ENCODE measurements around the gene KCNK4.
A peak's percentile ranks its signal among the peaks of the same experiment; 100 is the strongest.

KCNK4 gene

DNA sequence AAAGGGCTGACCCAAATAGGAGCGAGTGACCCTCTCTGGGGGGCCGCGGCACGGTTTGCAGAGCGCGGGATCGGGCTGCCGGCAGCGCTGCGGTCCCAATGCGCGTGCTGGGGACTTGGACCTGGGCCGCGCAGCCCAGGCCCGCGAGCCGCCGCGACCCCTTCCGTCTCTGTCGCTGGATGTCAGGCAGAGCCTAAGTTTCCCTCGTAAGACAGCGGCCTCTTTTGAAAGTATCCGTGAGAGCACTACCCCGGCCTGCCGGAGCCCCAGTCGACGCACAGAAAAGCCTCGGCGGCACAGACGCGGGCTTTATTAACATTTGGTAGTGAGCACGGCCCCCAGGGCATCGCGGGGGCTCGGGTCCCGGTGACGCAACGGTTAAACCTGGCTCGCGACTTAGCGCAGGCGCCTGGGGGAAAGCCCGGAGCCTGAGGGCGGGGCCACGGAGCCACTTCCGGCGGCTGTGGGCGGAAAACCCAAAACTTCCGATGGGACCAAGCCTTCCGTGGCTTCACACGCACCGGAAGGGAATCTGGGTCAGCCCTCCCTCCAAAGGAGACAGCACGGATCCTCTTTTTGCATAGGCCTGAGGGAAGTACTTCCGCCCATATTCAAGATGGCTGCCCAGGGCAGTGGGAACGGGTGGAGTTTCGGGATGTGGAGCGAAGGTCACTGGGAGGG lies 21.4 kb upstream of the KCNK4 start:
- DNase-seq, result peak; percentile 98

DNA sequence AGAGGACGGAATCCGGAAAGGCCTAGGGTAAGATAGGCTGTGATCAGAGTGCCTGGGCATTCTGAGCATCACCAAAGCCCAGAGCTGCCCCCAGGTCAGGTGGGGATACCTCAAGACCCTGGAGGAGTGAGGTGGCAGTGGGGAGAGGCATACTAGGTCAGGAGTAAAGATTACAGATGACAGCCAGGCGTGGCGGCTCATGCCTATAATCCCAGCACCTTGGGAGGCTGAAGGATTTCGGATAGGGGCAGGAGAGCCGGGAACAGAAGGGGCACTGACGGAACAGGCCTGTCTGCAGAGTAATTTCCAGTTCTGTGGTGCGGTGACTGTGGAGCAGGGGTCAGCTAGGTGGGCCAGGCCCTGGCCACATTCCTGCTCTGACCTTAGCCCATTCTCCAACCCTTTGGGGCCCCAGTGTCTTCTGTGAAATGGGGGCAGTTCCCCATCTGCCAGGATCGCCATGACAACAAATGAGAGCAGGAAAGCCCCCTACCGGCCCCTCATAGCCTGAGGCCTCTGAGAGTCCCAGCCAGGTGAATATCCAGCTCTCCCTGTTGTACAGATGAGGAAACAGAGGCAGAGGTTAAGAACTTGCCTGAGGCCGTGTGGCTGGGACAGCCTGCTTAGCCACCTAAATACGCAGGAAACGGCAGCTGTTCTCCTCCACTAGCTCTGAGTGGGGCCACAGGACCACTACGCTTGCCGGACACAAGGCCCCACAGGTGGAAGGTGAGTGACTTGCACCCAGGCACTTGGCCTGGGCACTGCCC lies 15.9 kb upstream of the KCNK4 start:
- no peak for DNase-seq

DNA sequence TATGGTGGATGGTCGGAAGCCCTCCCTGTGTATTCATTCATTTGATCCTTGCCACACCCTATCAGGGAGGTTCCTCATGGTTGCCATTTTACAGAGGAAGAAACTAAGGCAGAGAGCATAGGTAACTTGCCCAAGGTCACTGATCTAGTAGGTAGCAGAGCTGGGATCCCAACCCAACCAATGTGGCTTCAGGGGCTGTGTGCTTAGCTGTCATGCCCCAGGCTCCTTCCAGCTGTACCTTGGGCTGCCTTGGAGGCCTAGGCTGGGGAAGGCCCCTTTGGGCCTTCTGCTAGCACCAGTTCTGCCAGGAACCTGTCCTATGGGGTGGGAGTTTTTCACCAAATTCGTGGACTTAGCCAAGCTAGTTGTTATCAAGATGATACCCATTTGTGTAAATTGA lies 15.3 kb upstream of the KCNK4 start:
- DNase-seq, result no peak

DNA sequence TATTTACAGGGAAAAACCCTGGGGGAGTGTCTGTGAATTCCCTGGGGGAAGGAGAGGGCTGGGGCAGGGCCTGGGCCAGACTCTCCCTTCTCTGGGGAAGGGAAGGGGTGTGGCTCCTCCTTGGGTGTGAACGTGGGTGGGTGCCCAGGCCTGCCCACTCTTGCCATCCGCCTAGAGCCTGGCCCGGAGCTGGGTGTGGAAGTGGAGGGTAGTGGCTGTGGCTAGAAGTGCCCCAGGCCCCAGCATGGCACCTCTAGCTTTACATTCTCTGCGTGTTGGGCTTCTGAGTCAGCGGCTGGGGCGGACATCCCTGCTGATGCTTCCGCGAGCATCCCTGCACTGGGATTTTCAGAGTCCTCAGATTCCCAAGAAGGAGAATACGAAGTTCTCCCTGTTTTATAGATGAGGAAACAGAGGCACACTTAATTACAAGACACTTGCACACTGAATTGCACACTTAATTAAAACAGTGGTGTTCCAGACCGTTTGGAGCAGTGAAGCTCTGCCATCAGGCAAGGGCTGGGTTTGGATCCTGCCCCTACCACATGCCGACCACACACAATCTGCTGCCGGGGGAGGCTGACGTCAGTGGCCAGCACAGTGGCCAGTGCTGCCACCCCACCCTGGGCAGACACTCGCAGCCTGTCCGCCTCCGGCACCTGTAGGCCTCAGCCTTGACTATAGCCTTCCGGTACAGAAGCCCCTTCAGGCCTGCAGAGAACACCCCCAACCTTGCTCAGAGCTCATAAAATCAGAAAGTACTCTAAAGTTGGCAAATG lies 14.3 kb upstream of the KCNK4 start:
- no peak for DNase-seq

DNA sequence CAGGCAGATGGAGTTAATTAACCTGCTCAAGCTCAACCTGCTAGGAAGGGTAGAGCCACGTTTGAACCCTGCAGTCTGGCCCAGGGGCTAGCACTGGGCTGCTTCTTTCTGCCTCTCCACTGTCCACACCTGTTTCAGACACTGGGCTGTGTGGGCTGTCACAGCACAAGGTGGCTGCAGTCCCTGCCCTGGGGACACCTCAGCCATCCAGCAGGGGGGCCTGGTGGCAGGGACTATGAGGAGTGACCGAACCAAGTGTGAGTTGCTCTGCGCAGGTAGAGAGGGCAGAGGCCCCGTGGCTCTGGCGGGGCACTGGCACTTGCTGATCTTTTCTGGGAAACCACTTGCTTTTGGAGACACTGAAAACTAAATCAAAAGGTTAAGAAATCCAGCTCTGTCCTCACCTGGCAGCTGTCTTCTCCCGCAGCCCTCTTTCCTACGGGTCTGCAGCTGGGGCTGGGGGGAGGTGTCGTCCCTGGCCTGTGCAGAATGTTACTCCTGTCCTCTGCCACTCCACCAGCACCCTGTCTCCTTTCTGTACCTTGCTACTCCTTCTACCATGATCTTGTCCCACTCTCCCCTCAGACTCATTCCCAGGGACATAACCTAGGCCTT lies 12.4 kb upstream of the KCNK4 start:
- no peak for DNase-seq

DNA sequence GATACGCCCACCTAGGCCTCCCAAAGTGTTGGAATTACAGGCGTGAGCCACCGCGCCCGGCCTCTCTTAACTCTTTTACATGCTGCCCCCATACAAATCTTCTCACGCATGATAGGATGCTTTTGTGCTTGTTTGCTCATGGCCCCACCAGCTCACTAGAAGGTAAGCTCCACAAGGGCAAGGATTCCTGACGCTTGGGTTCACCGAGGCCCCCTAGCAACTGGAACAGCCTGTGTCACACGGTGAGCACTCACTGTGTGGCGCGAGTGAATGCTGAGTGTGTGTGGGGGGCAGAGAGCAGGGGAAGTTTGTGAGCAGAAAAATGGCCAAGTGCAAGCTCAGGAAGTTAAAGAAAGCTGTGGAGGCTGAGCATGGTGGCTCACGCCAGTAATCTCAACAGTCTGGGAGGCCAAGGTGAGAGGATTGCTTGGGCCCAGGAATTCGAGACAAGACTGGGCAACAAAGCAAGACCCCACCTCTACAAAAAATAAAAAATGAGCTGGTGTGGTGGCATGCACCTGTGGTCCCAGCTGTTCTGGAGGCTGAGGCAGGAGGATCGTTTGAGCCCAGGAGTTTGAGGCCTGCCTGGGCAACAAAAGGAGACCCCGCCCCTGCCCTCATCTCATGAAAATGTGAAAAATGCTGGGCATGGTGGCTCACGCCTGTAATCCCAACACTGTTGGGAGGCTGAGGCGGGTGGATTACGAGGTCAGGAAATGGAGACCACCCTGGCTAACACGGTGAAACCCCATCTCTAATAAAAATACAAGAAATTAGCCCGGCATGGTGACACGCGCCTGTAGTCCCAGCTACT lies 8.9 kb upstream of the KCNK4 start:
- DNase-seq, result no peak

DNA sequence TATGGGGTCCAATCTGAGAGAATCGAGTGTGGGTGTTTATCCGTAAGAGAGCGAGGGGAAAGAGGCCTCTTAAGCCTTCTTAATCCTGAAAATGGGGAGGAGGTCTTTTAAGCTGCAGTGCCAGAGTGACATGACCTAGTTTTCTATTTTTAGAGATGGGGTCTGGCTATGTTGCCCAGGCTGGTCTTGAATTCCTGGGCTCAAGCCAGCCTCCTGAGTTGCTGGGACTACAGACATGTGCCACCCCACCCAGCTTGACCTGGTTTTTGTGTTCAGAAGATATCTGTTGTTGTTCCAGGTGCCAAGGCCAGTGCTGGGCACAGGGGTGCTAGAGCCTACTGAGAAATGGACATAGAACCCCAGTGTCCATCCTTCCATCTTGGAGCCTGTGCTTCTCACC lies 8.0 kb upstream of the KCNK4 start:
- no peak for DNase-seq

DNA sequence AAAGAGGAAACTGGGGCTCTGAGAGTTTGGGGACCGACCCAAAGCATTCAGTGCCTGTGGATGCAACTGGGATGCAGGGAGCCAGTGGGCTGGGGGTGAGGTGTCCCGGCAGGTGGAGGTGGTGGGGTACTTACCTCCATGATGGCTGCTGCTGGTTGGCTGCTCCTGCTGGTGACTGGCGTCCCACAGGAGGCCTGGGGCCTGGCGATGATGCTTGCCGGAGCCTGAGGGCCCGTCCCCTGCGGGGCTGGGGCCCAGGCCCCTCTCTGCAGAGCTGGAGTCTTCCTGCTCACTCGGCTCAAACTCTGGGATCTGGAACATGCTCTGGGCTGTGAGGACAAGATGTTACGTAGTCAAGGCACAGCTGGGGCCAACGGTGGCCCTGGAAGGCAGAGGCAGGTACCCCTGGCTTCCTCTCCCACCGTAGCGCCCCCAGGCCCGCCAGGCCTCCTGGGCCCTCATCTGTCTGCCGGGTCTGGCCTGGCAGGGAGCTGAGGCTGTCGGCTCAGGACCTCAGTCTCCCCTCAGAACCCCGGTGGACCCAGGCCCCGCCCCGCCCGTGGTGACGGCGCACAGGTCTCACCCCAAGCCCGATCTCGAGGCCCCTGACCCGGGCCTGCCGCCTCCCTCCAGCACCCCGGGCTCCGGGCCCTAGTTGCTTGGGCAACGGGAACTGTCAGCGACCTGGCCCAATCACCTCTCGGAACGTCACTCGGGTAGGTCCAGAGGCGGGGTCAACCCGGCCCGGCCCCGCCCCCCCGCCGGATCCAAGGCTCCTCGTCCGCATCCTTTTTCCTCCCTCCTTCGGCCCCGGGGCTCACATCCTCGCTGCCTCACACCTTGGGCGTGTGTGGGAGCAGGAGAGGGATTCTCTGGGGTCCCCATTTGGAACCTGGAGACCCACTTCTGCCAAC lies 6.8 kb upstream of the KCNK4 start, which contains the start of gene BAD:
BAD (minus strand) TSS at position 618 of the 914 bp plus-strand sequence; CDS start at position 321, 297 bp downstream.
- peak; percentile 91 for DNase-seq

DNA sequence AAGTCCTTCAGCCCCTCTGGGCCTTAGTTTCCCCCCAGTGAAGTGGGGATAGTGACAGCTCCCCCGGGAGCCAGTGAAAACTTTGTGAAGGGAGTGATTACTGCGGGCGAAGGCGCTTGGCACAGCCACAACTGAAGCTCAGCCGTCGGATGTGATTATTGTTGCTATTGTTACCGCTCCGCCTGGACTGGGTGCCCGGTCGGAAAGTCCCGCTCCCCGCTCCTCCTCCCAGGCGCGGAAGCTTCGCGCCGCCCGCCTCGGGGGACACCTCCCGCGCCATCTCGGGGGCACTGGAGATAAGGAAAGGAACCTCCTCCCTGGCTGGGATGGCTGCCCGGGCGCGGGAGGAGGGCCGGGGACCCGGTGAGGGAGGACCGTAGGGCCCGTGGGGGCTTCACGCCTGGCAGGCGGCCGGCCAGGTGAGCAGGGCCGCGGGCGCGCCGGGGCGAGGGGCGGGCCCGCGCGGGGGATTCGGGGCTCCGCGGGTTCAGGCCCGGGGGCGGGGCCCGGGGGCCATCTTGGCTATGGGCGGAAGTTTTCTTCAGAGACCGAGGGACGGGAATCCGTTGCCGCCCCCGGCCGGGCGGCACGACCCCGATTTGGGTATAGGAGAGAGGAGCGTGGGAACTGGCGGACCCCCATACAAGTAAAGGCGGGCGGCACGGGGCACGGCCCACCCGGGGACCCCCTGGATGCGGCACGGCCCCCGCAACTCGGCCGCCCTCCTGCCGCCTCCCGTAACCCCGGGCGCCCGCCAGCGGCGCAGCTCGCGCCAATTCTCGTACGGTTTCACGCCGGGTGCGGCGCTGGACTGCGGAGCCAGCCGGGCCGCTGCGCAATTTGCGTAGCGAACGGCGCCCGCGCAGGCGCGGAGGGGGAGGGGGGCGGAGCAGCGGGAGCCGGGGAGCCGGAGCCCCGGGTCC lies 5.9 kb upstream of the KCNK4 start, which contains the start of gene GPR137:
GPR137 (plus strand) TSS at position 887 of the 923 bp plus-strand sequence. CDS start 677 bp downstream, outside the sequence.
- DNase-seq, result peak; percentile 72

DNA sequence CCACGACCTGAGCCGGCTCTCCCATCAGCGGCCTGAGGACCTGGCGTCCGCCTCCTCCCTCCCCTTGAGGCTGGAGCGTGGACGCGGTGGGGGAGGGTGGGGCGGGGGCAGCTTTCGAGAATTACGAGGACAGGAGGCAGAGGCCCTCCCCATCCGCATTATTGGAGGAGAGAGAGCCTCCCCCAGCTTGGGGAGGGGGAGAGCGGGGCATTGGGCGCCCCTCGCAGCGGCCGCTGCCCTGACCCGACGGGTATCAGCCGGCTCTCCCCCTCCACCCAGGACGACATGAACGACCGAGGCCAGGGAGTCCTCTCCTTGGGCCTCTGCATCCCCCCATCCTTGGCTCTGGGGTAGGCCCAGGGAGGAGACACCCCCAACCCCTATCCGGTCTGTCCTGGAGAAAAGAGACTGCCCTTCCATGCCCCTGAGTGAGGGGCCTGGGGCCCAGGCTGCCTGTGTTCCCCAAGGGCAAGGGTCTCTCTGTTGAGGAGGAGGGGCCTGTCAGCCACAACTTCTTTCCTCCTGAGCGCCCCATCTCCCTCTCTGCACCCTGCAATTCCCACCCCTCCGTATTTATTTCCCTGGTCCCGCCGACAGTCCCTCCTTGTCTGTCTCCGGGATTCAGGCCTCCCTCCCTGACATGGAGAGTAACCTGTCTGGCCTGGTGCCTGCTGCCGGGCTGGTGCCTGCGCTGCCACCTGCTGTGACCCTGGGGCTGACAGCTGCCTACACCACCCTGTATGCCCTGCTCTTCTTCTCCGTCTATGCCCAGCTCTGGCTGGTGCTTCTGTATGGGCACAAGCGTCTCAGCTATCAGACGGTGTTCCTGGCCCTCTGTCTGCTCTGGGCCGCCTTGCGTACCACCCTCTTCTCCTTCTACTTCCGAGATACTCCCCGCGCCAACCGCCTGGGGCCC lies 5.0 kb upstream of the KCNK4 start:
- DNase-seq, result peak; percentile 48

DNA sequence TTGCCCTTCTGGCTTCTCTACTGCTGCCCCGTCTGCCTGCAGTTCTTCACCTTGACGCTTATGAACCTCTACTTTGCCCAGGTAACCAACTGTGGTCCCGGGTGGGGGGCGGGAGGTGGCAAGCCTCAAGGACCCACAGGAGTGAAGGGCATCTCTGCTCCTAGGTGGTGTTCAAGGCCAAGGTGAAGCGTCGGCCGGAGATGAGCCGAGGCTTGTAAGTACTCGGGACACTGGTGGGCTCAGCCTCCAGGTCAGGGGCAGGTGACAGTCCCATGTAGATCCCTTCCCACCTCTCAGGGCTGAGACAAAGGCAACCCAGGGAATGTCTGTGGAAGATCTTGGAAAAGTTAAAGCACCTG lies 4.3 kb upstream of the KCNK4 start:
- DNase-seq, result no peak

DNA sequence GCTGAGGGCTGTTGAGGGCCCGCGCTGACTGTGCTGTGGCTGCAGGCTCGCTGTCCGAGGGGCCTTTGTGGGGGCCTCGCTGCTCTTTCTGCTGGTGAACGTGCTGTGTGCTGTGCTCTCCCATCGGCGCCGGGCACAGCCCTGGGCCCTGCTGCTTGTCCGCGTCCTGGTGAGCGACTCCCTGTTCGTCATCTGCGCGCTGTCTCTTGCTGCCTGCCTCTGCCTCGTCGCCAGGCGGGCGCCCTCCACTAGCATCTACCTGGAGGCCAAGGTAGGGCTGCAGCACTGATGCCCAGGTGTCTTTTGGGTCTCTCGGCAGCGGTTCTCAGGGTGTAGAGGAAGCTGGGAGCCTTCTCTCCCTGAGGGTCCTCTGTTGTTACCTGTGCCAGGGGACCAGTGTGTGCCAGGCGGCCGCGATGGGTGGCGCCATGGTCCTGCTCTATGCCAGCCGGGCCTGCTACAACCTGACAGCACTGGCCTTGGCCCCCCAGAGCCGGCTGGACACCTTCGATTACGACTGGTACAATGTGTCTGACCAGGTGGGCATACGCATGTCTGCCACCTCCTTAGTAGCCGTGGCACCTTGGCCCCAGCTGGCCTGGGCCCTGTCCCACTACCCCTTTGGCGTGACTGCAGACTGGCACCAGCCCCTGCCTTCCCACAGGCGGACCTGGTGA lies 3.3 kb upstream of the KCNK4 start:
- DNase-seq, result no peak

DNA sequence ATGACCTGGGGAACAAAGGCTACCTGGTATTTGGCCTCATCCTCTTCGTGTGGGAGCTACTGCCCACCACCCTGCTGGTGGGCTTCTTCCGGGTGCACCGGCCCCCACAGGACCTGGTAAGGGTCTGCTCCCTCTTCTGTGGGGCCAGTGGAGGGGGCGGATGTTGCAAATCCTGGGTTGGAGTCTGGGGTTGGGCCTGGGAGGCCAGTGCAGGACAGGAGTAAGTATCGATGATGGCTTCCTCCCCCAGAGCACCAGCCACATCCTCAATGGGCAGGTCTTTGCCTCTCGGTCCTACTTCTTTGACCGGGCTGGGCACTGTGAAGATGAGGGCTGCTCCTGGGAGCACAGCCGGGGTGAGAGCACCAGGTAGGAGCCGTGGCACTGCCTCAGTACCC lies 2.8 kb upstream of the KCNK4 start:
- no peak for DNase-seq

DNA sequence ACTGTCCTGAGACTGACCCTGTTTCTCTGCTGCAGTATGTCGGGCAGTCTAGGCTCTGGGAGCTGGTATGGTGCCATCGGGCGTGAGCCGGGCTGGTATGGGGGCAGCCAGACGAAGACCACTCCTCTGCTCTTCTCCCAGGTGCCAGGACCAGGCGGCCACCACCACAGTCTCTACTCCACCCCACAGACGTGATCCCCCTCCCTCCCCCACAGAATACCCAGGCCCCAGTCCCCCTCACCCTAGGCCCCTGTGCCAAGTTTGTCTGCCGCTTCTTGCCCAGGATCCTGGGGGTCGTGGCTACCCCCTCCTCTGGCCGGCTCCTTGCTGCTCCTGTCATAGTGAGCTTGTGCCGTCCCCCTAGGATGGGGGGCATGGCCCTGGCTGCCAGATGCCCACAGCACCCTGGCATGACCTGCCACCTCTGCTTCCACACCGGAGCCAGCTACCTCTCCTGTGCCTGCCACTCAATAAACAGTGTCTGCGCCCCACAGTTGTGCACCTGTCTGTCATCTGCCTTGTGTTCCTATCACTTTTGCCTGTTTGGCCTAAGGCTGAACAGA lies 2.0 kb upstream of the KCNK4 start:
- no peak for DNase-seq

DNA sequence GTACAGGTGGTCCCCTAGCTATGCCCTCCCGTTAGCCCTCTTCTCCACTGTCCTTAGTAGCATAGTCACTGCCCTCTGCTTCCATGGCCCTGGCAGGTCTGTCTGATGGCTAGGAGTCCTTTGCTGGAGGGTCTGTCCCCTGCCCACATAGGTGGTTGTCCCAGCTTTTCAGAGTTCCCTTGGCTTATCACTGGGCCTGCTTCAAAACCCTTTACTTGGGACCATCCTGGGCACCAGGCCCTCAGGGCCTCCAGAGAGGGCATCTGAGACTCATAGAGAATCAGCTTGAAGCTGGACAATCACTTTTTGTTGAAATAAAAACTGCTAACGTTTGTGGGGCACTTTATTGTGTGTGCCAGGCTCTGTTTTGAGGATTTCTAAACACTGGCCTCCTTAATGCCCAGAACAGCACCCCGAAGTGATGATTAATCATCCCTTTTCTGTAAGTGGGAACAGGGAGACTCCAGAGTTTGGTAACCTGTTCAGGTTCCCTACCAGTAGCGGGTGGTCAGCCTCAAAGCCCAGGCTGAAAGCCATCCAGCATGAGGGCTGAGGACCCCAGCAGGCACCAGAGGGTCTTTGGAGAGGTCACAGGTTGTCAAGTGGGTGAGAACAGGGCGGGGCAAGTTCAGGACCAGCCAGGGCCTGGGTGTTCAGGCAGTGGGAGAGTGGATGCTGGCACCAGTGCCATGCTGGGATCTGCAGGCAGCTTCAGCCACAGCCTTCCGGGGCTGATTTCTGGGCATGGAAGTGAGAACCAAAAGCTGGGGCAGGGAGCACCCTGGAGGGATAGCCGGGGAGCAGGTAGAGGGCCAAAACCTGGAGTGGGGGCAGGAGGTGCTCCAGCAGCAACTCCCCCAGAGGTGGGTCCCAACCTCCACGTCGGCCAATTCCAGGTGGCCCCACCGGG lies 495 bp upstream of the KCNK4 start:
- DNase-seq, result no peak

DNA sequence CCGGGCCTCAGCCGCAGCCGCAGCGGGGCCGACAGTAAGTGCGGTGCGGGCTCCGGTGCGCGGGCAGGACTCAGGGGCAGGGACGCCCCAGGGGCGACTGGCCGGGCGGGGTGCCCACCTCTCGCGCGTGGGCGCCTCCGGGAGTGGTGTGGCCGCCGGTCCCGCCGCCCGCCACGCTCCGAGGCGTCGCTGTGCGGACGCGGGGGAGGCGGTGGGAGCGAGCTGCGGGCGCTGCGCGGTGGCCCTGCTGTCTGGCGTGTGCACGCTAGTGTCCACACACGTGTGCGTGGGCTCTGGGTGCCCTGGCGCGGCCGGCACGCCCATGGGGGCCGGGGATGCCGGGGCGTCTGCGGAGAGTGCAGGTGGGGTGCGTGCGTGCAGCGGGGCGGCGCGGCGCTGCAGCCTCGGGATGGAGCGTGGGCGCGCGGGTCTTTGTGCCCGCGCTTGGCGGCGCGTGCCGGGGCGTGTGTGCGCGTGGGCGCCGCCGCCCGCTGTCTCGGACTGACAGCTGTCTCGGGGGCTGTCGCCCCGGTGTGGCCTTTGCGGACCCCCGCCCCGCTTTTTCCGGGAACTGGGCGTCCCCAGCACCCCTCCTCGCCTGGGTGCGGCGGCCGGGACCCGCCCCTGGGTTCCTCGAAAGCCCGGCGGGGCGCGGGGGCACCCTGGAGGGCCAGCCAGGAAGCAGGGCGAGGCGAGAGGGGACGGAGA lies 804 bp downstream of the KCNK4 start:
- no peak for DNase-seq

Measured in NCI-H510A treated with DMSO at 0.1 percent for 48 hours (cell line).